NOMO-1 treated with DMSO at 0.1 percent for 48 hours (cell line): Measurements from ENCODE around the gene BCL2L1.
A peak's percentile ranks its signal among the peaks of the same experiment; 100 is the strongest.
"Not testable (repeated sequence)": the region's sequence is repeated elsewhere in the genome, so short reads cannot be mapped to it uniquely, and the experiment has no call there.

Experiments
- DNase-seq: peaks from one replicate; lab custom pipeline; 2025; ENCODE audit not compliant: unreplicated experiment; lab: John Stamatoyannopoulos, UW

Gene BCL2L1

DNA sequence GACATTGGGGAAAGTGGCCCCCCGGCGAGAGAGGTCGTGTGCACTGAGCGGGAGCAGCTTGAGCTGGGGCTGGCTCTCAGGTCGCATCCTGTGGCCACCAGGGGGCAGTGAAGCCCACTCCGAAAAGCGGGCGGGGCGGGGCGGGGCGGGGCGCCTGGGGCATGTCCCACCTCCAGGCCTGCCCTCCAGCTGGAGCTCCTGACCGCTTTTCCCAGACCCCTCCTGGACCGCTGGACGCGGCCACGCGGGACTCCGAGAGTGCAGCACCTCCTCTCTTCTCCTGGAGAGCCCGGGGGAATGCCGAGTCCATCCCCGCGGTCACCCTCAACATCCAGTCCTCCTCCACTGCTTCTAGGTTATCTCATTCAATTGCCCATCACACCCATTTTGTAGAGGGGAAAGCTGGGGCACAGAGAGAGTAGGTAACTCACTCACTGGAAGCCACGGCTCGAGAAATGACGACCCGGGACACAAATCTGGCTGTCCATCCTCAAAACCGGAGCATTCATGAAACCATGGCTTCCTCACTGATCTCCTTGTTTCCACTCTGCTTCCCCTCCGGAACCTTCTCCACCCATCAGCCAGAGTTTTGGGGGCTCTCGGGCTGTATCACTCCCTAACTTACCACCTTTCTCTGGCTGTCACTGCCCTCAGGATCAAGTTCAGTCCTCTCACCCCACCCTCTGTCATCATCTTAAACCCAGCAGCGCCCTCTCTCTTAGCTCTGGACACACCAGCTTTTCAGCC, 60.9 kb downstream of the BCL2L1 start:
- peak; percentile 48 for DNase-seq

DNA sequence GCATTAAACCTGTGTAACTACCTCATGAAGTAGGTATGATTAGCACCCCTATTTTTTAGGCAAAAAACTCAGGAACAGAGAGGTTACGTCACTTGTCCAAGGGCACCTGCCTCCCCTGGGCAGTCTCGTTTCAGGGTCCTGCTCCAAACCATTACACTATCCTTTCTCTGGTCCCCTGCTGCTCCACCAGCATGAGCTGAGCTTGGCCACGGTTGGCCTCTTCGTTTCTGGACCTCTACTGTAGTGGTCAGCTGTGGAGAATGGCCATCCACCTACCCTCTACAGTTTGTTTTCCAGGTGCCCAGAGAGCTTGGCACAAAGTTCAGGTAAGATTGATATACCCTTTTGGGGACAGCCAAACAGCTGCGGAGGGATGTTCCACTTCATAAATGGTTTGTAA, 68.1 kb downstream of the BCL2L1 start:
- no peak for DNase-seq

DNA sequence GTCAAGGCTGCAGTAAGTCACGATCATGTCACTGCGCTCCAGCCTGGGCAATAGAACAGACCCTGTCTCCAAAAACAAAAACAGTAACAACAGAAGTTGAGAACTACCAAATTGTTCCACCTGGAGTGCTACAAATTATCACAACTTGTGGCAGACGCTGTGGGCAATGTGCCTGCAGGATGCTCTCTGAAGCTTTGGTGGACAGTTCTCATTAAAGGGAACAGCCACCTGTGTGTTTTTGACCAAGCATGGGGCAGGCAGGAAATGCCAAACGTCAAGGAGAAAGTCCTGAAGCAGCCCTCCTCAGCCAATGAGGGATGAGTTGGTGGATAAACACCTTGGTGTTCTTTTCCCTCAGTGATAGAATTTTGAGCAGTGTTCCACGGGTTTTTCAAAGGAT, 69.1 kb downstream of the BCL2L1 start:
- DNase-seq: no peak

DNA sequence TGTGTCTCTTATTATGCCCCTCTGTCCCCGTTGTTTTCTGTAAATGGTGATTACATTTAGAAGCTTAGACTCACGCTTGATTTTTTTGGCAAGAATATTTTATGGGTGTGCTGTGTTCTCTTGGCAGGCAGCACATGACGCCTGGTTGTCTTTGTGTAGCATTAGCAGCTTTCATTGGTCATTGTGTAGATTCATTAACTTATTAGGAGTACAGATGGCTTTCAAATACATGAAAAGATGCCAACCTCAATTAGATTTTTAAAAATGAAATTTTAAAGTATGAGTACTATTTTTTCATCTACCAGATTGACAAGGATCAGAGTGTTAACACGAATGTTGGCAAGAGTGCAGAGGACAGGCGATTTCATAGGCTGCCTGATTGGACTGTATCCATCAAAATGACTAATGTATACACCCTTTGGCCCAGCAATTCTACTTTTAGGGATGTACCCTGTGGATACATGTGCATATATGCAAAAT, 69.7 kb downstream of the BCL2L1 start:
- no peak for DNase-seq

DNA sequence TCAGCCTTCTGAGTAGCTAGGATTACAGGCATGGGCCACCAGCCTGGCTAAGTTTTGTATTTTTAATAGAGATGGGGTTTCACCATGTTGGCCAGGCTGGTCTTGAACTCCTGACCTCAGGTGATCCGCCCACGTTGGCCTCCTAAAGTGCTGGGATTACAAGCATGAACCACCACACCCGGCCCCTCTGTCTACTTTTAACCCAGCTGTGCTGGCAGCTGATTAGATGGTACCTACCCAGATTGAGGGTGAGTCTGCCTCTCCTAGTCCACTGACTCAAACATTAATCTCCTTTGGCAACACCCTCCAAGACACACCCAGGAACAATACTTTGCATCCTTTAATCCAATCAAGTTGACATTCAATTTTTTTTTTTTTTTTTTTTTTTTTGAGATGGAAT, 74.6 kb downstream of the BCL2L1 start:
- not testable (repeated sequence) for DNase-seq

DNA sequence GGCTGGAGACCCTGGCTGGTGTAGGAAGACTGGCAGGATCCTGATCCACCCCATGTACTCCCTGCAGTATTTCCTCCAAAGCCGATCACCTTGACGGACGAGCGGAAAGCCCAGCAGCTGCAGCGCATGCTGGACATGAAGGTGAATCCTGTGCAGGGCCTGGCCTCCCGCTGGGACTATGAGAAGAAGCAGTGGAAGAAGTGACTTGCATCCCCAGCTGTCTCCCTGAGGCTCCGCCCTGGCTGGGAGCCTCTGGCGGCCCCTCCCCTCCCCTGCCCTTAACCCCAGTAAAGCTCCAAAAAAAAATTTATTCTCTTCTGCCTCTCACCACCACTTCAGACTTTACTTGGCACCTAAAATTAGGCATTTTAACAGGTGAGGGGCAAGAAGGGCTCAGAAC, 78.0 kb downstream of the BCL2L1 start:
- no peak for DNase-seq

DNA sequence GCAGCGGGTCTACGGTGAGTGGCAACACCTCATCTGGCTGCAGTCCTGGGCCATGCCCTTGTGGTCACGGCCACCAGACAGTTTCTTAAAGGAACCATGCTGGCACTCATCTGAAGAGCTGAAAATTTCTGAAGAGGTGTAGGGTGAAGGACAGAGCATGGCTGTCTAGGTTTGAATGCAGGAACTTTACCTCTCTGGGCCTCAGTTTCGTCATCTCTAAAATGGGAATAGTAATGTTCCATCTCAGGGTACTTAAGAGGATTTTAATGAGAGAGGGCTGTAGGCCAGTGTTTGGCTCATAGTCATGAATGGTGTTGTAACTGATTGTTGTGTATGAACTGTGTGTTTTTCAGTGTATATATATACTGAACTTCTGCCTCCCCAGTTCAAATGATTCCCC, 79.1 kb downstream of the BCL2L1 start:
- no peak for DNase-seq

DNA sequence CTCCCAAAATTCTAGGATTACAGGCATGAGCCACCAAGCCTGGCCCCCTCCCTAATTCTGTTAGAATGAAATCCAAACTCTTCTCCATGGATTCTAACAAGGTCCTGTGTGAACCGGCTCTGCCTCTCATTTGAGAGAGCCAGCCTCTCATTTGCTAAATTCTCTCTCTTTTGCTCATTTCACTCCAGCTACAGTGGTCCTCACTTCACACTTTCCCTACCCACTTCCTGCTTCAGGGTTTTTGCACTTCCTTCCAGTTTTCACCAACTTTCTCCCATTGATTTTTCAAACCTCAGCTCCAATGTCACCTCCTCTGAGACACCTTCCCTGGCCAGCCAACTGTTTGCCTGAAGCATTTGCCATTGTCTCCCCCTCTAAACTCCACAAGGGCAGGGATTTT, 79.8 kb downstream of the BCL2L1 start:
- DNase-seq: no peak

DNA sequence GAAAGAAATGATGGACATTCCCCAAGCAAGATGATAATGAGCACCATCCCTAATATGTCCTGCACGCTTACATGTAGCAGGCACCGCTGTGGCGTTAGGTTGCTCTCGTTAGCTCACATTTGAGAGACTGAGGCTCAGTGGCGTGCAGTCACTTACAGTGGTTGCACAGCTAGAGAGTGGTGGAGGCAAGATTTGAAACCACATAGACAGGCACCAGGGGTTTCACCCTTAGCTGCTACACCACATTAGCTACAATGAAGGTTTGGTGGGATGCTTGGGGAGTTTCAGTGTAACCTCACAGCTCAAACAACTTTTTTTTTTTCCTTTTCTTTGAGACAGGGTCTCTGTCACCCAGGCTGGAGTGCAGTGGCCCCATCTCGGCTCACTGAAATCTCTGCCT, 81.3 kb downstream of the BCL2L1 start:
- no peak for DNase-seq

DNA sequence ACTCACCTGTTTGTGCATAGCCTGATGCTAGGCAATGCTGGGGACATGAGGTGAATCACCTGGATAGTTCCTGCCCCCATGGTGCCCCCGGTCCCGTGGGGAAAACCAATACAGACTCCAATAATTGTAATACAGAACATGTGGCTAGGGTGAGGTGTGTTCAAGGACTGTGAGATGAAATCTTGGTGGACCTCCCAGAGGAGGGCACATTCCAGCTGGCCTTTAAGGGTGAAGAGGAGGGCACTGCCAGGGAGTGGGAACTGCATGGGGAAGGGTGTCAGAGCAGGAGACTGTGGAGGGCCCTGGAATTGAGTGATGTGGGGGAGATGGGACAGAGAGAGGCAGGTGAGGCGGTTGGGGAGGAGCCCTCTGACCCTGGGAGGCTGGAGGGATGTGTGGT, 82.4 kb downstream of the BCL2L1 start:
- no peak for DNase-seq

DNA sequence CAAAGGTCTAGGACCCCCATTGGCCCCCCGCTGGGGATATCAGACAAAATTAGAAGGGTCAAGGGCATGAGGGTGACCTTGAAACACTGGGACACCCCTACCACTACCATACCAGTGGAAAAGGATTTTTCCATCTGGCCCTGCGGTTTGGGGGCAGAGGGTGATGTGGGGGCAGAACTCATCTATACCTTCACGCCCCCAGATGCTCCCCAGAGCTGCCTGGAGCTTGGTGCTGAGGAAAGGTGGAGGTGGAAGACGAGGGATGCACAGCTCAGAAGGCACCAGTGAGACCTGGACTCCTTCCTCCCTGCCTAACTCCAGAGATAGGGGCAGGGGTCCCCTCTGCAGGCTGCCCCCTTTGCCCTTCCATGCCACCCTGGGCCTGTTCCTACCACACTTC, 83.9 kb downstream of the BCL2L1 start:
- no peak for DNase-seq

DNA sequence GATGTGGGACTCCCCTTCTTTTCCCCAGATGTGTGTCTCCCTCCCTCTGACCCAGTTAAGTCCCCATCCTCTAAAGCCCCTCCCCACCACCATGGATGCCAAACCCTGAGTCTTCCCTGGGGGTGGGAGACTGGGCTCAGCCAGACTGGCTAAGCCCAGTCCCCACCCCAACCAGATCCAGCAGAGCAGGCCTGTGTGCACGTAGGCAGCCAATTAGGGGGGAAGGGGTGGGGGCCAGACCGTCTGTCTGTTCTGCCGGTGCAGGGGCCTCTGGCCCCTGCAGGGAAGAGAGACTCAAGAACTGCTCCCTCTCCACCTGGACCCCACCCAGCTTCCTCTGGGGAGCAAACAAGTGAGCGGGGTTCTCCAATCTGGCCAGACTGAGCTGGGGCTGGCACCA, 84.4 kb downstream of the BCL2L1 start:
- no peak for DNase-seq

DNA sequence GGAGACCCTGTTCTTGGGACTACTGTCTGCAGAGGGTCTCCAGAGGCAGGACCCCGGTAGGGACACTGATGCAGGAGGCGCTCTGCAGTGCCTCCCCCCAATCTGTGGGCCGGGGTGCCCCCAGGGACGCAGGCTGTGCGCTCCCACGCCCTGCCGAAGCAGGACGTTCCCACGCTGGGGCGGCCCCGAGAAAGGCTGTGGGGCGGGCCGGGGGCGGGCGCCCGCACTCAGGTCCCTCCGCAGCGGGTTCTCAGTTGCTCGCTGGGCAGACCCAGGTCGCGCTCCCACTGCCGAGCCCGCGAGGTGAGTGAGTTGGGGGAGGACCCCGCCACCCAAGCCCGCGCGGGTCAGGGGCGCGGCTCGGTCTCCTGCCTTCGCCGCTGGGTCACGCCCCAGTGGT, 85.0 kb downstream of the BCL2L1 start, which contains the start of gene COX4I2:
Gene COX4I2, plus strand, starts transcription at position 253 of the 400 bp plus-strand sequence. CDS start 1,106 bp downstream, outside the sequence.
- no peak for DNase-seq

DNA sequence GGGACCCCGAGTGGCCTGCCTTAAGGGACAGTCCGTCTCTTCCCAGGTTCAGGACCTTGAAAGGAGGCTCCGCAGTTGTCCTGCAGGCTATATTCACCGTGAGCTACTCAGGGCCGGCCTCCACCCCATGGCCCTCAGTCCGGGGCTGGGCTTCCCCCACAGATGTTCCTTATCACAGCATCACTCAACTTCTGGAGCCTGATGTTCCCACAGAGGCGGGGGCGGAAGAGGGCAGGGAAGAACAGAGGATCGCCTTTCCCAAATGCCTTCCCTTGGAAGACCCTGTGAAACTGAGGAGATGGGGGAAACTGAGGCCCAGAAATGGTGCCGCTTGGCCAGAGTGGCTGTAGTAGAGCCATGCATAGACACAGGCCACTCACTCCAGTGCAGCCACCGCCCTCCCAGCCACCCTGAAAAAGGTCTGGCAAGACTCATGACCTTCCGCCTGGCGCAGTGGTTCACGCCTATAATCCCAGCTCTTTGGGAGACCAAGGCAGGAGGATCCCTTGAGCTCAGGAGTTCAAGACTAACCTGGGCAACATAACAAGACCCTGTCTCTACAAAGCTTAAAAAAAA, 89.2 kb downstream of the BCL2L1 start:
- no peak for DNase-seq

DNA sequence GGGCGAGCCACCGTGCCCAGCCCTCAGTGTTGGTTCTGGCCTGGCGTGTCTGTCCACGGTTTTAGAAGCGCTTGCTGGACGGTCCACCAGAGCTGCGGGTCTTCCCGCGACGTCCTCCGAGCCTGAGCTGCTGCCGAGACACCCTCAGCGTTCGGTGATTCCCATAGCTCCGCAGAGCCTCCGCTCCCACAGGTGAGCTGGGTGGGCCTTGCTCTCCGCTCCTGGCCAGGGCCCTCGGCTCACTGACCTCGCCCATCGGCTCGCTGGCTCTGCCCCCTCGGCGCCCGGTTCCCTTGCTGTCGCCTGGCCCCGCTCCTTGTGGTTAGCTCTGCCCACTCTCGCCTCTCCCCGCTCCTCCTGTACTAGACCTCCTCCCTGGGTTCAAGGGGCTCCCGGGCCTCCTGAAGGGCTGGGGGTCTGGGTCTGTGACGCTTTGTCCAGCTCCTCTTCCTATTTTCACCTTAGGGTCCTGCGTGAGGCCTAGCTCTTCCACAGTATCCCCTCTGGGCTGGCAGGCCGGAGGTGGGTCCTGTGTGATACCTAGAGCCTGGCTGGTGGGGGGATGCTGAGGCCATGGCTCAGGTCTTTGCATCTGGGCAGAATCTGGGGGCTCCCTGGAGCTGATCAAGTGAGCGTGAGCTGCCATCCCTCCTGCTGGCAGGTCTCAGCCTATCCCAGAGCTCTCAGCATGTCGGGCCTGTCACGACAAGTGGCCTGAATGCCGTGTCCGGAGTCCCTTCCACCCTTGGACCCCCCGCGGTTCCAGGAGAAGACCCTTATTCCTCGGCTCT, 89.9 kb downstream of the BCL2L1 start:
- no peak for DNase-seq

DNA sequence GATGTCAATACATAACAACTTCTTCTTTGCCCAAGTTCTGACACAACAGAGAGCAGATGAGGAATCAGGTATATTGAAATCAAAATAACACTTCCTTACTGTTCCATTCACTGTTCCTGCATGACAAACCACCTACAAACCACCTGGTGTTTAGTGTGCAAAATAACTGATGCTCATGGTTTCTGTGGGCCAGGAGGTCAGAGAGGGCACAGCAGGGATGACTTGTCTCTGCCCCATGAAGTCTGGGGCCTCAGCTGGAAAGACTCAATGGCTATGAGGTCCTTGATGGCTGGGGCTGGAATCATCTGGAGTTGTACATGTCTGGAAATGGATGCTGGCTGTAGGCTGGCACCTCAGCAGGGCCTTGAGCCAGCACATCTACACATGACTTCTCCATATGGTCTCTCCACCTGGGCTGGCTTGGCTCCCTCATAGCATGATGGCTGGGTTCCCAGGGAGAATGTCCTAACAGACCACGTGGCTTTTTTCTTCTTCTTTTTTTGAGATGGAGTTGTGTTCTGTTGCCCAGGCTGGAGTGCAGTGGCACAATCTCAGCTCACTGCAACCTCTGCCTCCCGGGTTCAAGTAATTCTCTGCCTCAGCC, 92.4 kb downstream of the BCL2L1 start:
- DNase-seq: no peak

DNA sequence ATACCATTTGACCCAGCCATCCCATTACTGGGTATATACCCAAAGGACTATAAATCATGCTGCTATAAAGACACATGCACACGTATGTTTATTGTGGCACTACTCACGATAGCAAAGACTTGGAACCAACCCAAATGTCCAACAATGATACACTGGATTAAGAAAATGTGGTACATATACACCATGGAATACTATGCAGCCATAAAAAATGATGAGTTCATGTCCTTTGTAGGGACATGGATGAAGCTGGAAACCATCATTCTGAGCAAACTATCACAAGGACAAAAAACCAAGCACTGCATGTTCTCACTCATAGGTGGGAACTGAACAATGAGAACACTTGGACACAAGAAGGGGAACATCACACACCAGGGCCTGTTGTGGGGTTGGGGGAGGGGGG, 94.6 kb downstream of the BCL2L1 start:
- DNase-seq: not testable (repeated sequence)

DNA sequence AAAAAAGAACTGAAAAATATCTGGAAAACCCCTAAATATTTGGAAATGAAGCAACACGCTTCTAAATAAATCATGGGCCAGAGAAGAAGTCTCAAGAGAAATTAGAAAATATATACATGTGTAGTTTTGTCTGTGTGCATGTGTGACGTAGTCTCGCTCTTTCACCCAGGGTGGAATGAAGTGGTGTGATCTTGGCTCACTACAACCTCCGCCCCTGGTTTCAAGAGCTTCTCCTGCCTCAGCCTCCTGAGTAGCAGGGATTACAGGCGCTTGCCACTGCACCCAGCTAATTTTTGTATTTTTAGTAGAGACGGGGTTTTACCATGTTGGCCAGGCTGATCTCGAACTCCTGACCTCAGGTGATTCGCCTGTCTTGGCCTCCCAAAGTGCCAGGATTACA, 96.1 kb downstream of the BCL2L1 start:
- DNase-seq: not testable (repeated sequence)

DNA sequence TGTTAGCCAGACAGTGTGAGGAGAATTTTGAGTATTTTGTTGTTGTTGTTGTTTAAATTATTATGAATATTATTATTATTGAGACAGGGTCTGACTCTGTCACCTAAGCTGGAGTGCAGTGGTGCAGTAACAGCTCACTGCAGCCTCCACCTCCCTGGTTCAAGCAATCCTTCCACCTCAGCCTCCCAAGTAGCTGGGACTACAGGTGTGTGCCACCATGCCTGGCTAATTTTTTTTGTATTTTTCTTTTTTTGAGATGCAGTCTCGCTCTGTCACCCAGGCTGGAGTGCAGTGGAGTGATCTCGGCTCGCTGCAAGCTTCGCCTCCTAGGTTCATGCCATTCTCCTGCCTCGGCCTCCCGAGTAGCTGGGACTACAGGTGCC, 99.6 kb downstream of the BCL2L1 start:
- not testable (repeated sequence) for DNase-seq

DNA sequence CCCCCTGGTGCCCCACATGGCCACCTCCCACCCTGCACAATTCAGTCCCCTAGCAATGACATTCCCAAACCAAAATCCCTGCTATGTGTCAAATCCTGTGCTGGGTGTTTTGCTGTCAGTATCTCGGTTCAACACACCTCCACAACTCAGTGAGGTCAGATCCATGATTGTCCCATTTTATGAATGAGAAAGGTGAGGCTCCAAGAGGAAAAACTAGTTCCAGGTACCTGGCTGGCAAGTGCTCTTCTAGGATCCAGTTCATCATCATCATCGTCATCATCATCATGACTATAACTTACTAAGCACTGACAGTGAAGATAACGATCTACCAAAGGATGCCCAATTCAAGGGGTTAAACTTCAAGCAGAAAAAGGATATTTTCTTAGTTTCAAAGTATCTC, 102.4 kb downstream of the BCL2L1 start:
- DNase-seq: no peak

DNA sequence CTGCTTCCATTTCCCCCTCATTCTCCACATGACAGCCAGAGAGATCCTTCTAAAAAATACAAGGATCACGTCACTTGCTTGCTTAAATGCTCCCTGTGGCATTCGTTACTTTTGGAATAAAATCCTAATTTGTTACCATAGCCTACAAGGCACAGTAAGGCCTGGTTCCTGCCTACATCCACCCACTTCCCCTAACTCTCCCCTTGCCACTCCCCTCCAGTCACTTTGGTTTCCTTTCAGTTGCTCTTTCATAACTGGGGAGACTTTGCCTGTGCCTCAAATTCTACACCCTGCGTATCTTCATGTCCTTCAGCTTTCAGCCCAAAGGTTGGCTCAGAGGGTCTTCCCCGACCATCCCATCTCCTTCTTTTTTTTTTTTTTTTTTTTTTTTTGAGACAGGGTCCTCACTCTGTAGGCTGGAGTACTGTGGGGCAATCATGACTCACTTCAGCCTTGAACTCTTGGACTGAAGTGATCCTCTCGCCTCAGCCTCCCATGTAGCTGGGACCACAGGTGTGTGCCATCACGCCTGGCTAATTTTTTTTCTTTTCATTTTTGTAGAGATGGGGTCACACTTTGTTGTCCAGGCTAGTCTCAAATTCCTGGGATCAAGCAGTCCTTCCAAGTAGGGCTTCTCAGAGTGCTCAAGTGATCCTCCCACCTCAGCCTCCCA, 105.1 kb downstream of the BCL2L1 start:
- DNase-seq: peak; percentile 87
